ENCODE data around the gene TIAM1. TPM values are rescaled to one million over a fixed set of nuclear protein-coding genes. Genes with fewer than 3 reads are reported as not detected.

Gene TIAM1
- total and polyA plus RNA-seq, 2 of the 8 experiments (the other 6 are each of a cell fraction or from before 2014, with no cell fraction given), result 10.1 to 30.7 TPM

DNA sequence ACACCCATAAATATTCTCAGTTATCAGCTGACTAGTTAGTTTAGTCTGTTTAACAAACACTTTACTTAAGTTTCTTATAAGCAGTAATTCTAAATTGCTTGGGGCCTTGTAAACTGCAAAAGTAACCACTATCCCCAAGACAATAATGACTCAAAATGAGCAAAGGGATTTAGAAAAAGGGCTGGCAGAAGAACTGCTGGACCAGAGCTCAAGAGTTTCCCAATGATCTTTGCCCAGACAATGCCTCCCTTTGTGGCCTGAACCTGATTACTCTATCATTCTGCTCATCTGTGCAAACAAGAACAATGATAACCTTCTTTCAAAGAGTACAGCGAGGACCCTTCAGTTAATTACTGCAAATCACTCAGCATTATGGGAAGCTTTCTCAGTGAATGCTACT is 123.5 kb downstream of the TIAM1 start:
- WGBS, 2 experiments (ENCODE audit: extremely low coverage in 1 of 2, insufficient coverage in 1 of 2, insufficient read length in 1 of 2, insufficient replicate concordance in 2 of 2, low coverage in 1 of 2, low lambda C conversion rate in 2 of 2, missing lambda C conversion rate in 1 of 2), result 89% methylated on average over 1 of the region's 1 CpG; no CpG with 5 or more reads in 1 of the 2 experiments
- no peak overlapping the region for H2BK120ac ChIP-seq (replicated peaks; ENCODE audit: low read depth, low read length)
- H2BK12ac ChIP-seq (ENCODE audit: low read depth, low read length), result no peak overlapping the region
- TF ChIP-seq ASH2L (IDR thresholded peaks at IDR 0.05; ENCODE audit: low read length) (no peak), GABPA (IDR thresholded peaks at IDR 0.05; ENCODE audit: borderline replicate concordance, insufficient read depth, low read length) (no peak), RXRA (IDR thresholded peaks at IDR 0.05; ENCODE audit: insufficient read depth, low read depth, low read length) (no peak), TBP (IDR thresholded peaks at IDR 0.05; ENCODE audit: low read depth, low read length) (no peak), JUN (IDR thresholded peaks at IDR 0.05; ENCODE audit: low read depth, low read length) (no peak), CBX5 (IDR thresholded peaks at IDR 0.05; ENCODE audit: low read depth, low read length) (no peak), YY1 (IDR thresholded peaks at IDR 0.05; ENCODE audit: low read depth, low read length) (no peak), MAX (IDR thresholded peaks at IDR 0.05) (no peak), BCL11A (IDR thresholded peaks at IDR 0.05; ENCODE audit: low read depth in 2 of 2, low read length in 2 of 2) (no peak), RAD21 (IDR thresholded peaks at IDR 0.05 in 1 of 2, conservative IDR thresholded peaks at IDR 0.05 in 1 of 2; ENCODE audit: low read depth in 2 of 2, low read length in 2 of 2) (no peak)
- no peak overlapping the region for H4K5ac ChIP-seq (ENCODE audit: insufficient read length, low read depth, low read length)
- H3K4ac ChIP-seq (replicated peaks; ENCODE audit: insufficient read length, low read depth, low read length), result no peak overlapping the region
- ChIA-PET POLR2A (ENCODE audit: partially characterized antibody) (interaction anchor here (0.6 kb wide), 1 partner anchor 339 kb away, joined by 3 read pairs; no protein-coding TSS in a partner anchor), CTCF (ENCODE audit: partially characterized antibody) (interaction anchor here (0.8 to 1.2 kb wide), 4 partner anchors 10 to 113 kb away, joined by 3 read pairs; no protein-coding TSS in a partner anchor)
- H3K14ac ChIP-seq (ENCODE audit: insufficient read length), result no peak overlapping the region
- no peaks in the 10 kb centered on the region for H3K79me2 ChIP-seq (ENCODE audit: control insufficient read depth in 1 of 2, insufficient read depth in 2 of 2, low read length in 2 of 2)
- no peak overlapping the region for H2BK20ac ChIP-seq (ENCODE audit: low read length)
- DNase-seq (ENCODE audit: low read depth in 1 of 2, low spot score in 2 of 2), result no peak
- peaks cover 0 to 5% (median 2%) of the 10 kb centered on the region in 4 experiments; a peak in 2 of 8 replicates for H3K36me3 ChIP-seq (ENCODE audit: control insufficient read depth in 2 of 4, insufficient read depth in 4 of 4, low read length in 3 of 4)
- H3K27ac ChIP-seq (ENCODE audit: low read depth, low read length), result no peak overlapping the region
- no peak overlapping the region for H4K8ac ChIP-seq (ENCODE audit: extremely low read depth, insufficient read depth, low read length)
- no peak overlapping the region for H2BK5ac ChIP-seq (ENCODE audit: low read depth, low read length)
- no peak overlapping the region for H2AFZ ChIP-seq (ENCODE audit: low read length)
- H3K9ac ChIP-seq (replicated peaks in 1 of 4; ENCODE audit: extremely low read depth in 1 of 4, low read depth in 3 of 4, low read length in 3 of 4), result no peak overlapping the region
- H3K79me1 ChIP-seq (ENCODE audit: low read depth, low read length), result no peaks in the 10 kb centered on the region
- no peak overlapping the region for H3K4me2 ChIP-seq (ENCODE audit: insufficient read depth in 1 of 2, low read depth in 2 of 2, low read length in 2 of 2)
- no peak overlapping the region for H3K56ac ChIP-seq (replicated peaks; ENCODE audit: insufficient read length, low read depth, low read length)
- no peak overlapping the region for H4K91ac ChIP-seq (replicated peaks; ENCODE audit: insufficient read length, low read length)
- no peaks in the 10 kb centered on the region for H3K23me2 ChIP-seq (ENCODE audit: low read depth, low read length)
- H3K23ac ChIP-seq (ENCODE audit: insufficient read length), result no peak overlapping the region
- no peaks in the 10 kb centered on the region for H3K27me3 ChIP-seq (replicated peaks in 1 of 4; ENCODE audit: control insufficient read depth in 3 of 4, extremely low read depth in 1 of 4, insufficient read depth in 3 of 4, low read length in 3 of 4)
- H3K4me3 ChIP-seq (ENCODE audit: extremely low read depth in 1 of 4, insufficient read depth in 2 of 4, low read depth in 3 of 4, low read length in 4 of 4), result no peak overlapping the region
- H4K20me1 ChIP-seq (replicated peaks in 1 of 2; ENCODE audit: control insufficient read depth in 1 of 2, insufficient read depth in 2 of 2, low read length in 2 of 2), result no peaks in the 10 kb centered on the region
- H2AK5ac ChIP-seq (ENCODE audit: low read depth, low read length), result no peak overlapping the region
- no peak overlapping the region for H3K18ac ChIP-seq (ENCODE audit: extremely low read depth, low read length)
- no peak overlapping the region for H2BK15ac ChIP-seq (ENCODE audit: low read length)
- H3K9me3 ChIP-seq (ENCODE audit: insufficient read depth in 2 of 2, low read depth in 1 of 2, low read length in 1 of 2), result no peaks in the 10 kb centered on the region
- 0 out of 7 replicates have a peak, but pooled peaks cover 0 to 2% (median 0%) of the 10 kb centered on the region in 4 experiments for H3K4me1 ChIP-seq (replicated peaks in 1 of 4; ENCODE audit: control insufficient read depth in 3 of 4, insufficient read depth in 4 of 4, low read length in 3 of 4)
- FAIRE-seq, result no peak
